Vagina (tissue), 2 donors: ENCODE data around the gene HRH2. TPM values are rescaled to one million over a fixed set of nuclear protein-coding genes. Genes with fewer than 3 reads are reported as not detected.

ENCODE experiments used
- DNase-seq, 2 donors: peaks; one replicate each; pipeline ENCODE4 v3.0.0-alpha.2; 2017; ENCODE audit errors: extremely low spot score in 2 of 2
- H3K27ac ChIP-seq: fragments of 200-600 bp; sonication (generic); one replicate; pipeline ENCODE4 v1.5.1; 2019
- H3K27me3 ChIP-seq: fragments of 200-600 bp; sonication (generic); one replicate; pipeline ENCODE4 v1.5.1; 2019
- H3K36me3 ChIP-seq, 2 donors: fragments of 200-600 bp; sonication (generic); one replicate each; pipeline ENCODE4 v1.5.1; 2017 to 2019
- H3K4me1 ChIP-seq: fragments of 200-600 bp; sonication (generic); one replicate; pipeline ENCODE4 v1.5.1; 2019
- H3K4me3 ChIP-seq, 2 donors: fragments of 200-600 bp; sonication (generic); 1 replicate in 1 of 2; 2 replicates in 1 of 2; pipeline ENCODE4 v1.5.1; 2016 to 2019
- H3K9me3 ChIP-seq: fragments of 200-600 bp; sonication (generic); one replicate; pipeline ENCODE4 v1.5.1; 2019
- CTCF ChIP-seq, 3 experiments: fragments of 450-650 bp in 2 of 3; fragments of 200-600 bp in 1 of 3; sonication (generic) in 1 of 3; IDR thresholded peaks; one replicate each; pipeline ENCODE4 v1.5.1; 2017 to 2019; ENCODE audit warnings: antibody characterized with exemption in 3 of 3, mild to moderate bottlenecking in 2 of 3, moderate library complexity in 2 of 3
- POLR2A ChIP-seq, 2 donors: fragments of 450-650 bp; IDR thresholded peaks; one replicate each; pipeline ENCODE4 v1.6.1; 2017; ENCODE audit warnings: antibody characterized with exemption in 2 of 2, mild to moderate bottlenecking in 2 of 2, moderate library complexity in 2 of 2
- POLR2AphosphoS5 ChIP-seq, 2 donors: sonication (generic); formaldehyde crosslinking; IDR thresholded peaks; one replicate each; pipeline ENCODE4 v1.9.0; 2017; ENCODE audit warnings: antibody characterized with exemption in 2 of 2, mild to moderate bottlenecking in 2 of 2, low read depth in 1 of 2; ENCODE audit not compliant: insufficient read depth in 1 of 2
- intact Hi-C: fragments of 100-400 bp; cut with DNase I; formaldehyde crosslinking; loops from one replicate; pipeline ENCODE4 v1.15.1; 2023
- total RNA-seq: library from RNA; depleted of rRNA; stranded (reverse); fragments of >200 nt; gene quantifications from one replicate; pipeline ENCODE4 v1.2.3, GENCODE V29; 2016

The HRH2 gene
- total RNA-seq, 1 donor from 2014 or later, result 0.98 TPM

DNA sequence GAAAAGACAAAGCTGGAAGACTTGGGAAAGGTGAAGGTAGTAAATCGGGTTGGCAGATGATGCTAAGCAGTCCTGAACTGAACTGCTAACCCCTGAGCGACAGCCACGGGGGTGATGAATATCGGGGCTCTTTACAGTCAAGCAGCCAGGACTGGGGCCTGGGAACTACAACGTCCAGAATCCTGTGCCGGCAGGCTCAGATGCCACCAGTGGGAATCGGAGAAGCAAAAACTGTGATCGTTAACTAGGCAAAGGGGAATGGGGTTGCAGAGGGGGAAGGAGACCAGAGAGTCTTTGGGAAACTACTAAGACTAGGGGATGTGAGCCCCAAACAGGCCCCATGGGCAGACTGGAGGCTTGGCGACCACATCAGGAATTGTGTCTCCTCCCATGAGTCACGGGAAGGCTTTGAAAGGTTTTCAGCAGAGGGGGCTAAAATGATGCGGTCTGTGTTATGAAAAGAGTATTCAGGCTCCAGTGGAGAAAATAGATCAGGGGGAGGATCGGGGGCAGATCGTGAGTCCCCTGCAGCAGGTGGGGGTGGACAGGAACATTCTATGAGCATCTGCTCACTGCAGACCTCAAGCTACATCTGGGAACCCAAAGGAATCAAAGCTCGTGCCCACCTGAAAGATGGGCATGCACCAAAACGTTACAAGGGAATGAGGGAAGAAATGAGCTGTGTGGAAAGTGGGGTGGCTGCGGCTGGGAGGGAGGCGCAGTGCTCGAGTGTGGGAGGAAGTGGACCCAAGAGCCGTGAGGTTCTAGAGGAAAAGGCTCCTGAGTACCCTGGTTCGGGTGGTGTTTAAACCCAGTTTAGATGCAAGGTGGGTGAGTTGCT, 53.8 kb downstream of the HRH2 start:
- Histone ChIP-seq H3K4me1 (no peaks in the 10 kb centered on the region), H3K27me3 (no peaks in the 10 kb centered on the region), H3K9me3 (no peaks in the 10 kb centered on the region), H3K4me3 (no peak overlapping the region), H3K36me3 (no peaks in the 10 kb centered on the region), H3K27ac (no peak overlapping the region)
- TF ChIP-seq POLR2AphosphoS5 (IDR thresholded peaks at IDR 0.05; ENCODE audit: insufficient read depth in 1 of 2, low read depth in 1 of 2), result no peak
- no peak for TF ChIP-seq CTCF (IDR thresholded peaks at IDR 0.05)
- no peak for TF ChIP-seq POLR2A (IDR thresholded peaks at IDR 0.05)
- intact Hi-C loops, result loop anchor here (5.0 to 10.0 kb wide), 2 partner anchors 77 to 179 kb away; no protein-coding TSS in a partner anchor
- no peak for DNase-seq

DNA sequence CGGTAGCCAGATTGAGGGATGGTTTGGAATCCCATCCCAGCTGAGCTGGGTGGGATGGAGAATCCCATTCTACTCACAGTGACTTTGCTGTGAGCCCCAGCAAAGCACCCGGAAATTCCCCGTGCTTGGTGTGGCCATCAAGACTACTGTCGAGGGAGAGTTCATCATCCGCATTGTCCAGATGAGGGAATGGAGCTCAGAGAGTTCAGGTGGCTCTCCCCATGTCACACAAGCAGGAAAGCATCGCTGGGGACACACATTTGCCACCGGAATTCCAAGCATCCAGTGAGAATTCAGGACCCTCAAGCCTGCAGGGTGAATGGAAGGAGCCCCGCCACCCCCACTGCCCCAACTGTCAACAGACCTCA, 54.4 kb downstream of the HRH2 start:
- no peak overlapping the region for H3K27ac ChIP-seq
- no peaks in the 10 kb centered on the region for H3K9me3 ChIP-seq
- H3K36me3 ChIP-seq, result no peaks in the 10 kb centered on the region
- TF ChIP-seq POLR2AphosphoS5 (IDR thresholded peaks at IDR 0.05; ENCODE audit: insufficient read depth in 1 of 2, low read depth in 1 of 2) (no peak), POLR2A (IDR thresholded peaks at IDR 0.05) (no peak), CTCF (IDR thresholded peaks at IDR 0.05) (no peak)
- intact Hi-C loops, result loop anchor here (5.0 to 10.0 kb wide), 2 partner anchors 77 to 180 kb away; no protein-coding TSS in a partner anchor
- H3K27me3 ChIP-seq, result no peaks in the 10 kb centered on the region
- no peaks in the 10 kb centered on the region for H3K4me1 ChIP-seq
- H3K4me3 ChIP-seq, result no peak overlapping the region
- DNase-seq, result no peak

DNA sequence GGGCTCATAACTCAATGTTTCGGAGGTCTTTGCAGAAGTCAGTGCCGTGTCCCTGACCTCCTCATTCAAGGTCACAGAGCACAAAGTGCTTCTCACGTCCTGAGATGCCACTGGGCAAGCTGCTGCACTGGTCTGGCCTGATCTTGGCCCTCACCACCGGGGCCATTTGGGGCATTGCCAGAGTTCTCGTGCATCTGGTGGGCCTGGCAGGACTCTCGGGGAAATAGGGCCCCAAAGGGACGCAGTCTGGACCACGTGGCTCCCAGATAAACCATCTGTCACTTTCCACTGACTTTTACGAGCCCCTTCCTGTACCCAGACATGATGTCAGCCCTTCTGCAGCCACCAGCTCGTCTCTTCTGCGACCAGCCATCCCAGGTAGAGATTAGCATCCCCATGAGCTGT, 54.8 kb downstream of the HRH2 start:
- H3K4me1 ChIP-seq, result no peaks in the 10 kb centered on the region
- H3K4me3 ChIP-seq, result no peak overlapping the region

GRCh38 chr5:175713930-175714329, 56.1 kb downstream of the HRH2 start:
- no peak for TF ChIP-seq POLR2AphosphoS5 (IDR thresholded peaks at IDR 0.05; ENCODE audit: insufficient read depth in 1 of 2, low read depth in 1 of 2)
- TF ChIP-seq CTCF (IDR thresholded peaks at IDR 0.05), result no peak
- TF ChIP-seq POLR2A (IDR thresholded peaks at IDR 0.05), result no peak
- no peaks in the 10 kb centered on the region for H3K9me3 ChIP-seq
- DNase-seq, result no peak
- intact Hi-C loops, result loop anchor here (5.0 to 10.0 kb wide), 2 partner anchors 79 to 182 kb away; no protein-coding TSS in a partner anchor
- no peaks in the 10 kb centered on the region for H3K4me1 ChIP-seq
- no peak overlapping the region for H3K4me3 ChIP-seq
- H3K27ac ChIP-seq, result no peak overlapping the region
- H3K27me3 ChIP-seq, result no peaks in the 10 kb centered on the region
- H3K36me3 ChIP-seq, result no peaks in the 10 kb centered on the region

More for the DNA sequence above, 54.8 kb downstream of the HRH2 start:
- H3K36me3 ChIP-seq, result no peaks in the 10 kb centered on the region
- no peaks in the 10 kb centered on the region for H3K27me3 ChIP-seq
- no peak overlapping the region for H3K27ac ChIP-seq
- no peaks in the 10 kb centered on the region for H3K9me3 ChIP-seq
- TF ChIP-seq CTCF (IDR thresholded peaks at IDR 0.05), result no peak
- no peak for TF ChIP-seq POLR2A (IDR thresholded peaks at IDR 0.05)
- TF ChIP-seq POLR2AphosphoS5 (IDR thresholded peaks at IDR 0.05; ENCODE audit: insufficient read depth in 1 of 2, low read depth in 1 of 2), result no peak
- DNase-seq, result no peak
- intact Hi-C loops, result loop anchor here (5.0 to 10.0 kb wide), 2 partner anchors 78 to 180 kb away; no protein-coding TSS in a partner anchor
